ENCODE data around the gene TXNRD1.

TXNRD1 gene

DNA sequence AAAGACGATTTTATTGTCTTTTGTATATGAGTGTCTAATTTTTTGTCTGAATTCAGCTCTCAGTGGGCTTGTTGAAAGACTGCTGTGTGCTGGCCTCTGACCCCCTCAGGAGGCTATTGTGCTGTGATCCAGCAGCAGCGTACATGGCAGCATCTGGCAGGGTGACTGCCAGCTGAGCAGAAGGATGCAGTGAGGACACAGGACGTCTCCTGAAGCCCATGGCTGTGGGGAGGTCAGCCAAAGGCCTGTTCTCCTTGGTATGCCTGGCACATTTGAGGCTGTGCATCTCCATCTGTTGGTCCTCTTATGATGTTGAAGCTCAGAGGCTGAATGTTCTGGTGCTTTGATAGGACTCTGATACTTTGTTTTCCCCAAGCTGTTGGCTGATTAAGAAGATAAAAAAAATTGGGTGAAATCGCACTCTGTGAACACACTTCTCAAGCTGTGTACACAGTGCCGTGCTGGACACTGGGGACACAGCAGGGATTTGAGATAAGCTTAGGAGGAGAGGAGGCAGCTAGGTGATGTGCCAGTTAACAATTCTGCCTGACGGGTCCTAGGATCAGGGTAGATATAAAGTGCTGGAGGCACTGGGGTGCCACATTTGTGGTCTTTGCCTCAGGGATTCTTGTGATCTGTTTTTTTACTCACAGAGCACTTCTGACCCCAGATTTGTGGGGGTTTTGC lies 125.5 kb downstream of the TXNRD1 start:
- Histone ChIP-seq H3K4me1 (ENCODE audit: control insufficient read depth, low read length) (no peaks in the 10 kb centered on the region), H3K9me3 (ENCODE audit: control insufficient read depth, insufficient read depth, low read length) (no peaks in the 10 kb centered on the region), H3K9me2 (replicated peaks; ENCODE audit: control insufficient read depth, low read length) (no peaks in the 10 kb centered on the region), H3K27ac (ENCODE audit: low read depth, low read length) (no peak overlapping the region), H4K20me1 (ENCODE audit: control insufficient read depth, insufficient read depth, low read depth, low read length) (no peaks in the 10 kb centered on the region), H3K36me3 (ENCODE audit: control insufficient read depth, low read length) (peaks cover 72% of the 10 kb centered on the region), H3K27me3 (ENCODE audit: control insufficient read depth, low read length) (no peaks in the 10 kb centered on the region), H3F3A (ENCODE audit: control insufficient read depth, insufficient read depth) (no peaks in the 10 kb centered on the region), H3K79me2 (ENCODE audit: control insufficient read depth, low read length) (no peaks in the 10 kb centered on the region), H3K4me2 (ENCODE audit: low read length) (no peak overlapping the region), H3K4me3 (ENCODE audit: low read length) (no peak overlapping the region)
- TF ChIP-seq EZH2phosphoT487 (IDR thresholded peaks at IDR 0.05; ENCODE audit: borderline replicate concordance, low read length): no peak
- TF ChIP-seq, protein P1, sequence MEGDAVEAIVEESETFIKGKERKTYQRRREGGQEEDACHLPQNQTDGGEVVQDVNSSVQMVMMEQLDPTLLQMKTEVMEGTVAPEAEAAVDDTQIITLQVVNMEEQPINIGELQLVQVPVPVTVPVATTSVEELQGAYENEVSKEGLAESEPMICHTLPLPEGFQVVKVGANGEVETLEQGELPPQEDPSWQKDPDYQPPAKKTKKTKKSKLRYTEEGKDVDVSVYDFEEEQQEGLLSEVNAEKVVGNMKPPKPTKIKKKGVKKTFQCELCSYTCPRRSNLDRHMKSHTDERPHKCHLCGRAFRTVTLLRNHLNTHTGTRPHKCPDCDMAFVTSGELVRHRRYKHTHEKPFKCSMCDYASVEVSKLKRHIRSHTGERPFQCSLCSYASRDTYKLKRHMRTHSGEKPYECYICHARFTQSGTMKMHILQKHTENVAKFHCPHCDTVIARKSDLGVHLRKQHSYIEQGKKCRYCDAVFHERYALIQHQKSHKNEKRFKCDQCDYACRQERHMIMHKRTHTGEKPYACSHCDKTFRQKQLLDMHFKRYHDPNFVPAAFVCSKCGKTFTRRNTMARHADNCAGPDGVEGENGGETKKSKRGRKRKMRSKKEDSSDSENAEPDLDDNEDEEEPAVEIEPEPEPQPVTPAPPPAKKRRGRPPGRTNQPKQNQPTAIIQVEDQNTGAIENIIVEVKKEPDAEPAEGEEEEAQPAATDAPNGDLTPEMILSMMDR (IDR thresholded peaks at IDR 0.05; ENCODE audit: low read depth, low read length, poor library complexity, severe bottlenecking): no peak

DNA sequence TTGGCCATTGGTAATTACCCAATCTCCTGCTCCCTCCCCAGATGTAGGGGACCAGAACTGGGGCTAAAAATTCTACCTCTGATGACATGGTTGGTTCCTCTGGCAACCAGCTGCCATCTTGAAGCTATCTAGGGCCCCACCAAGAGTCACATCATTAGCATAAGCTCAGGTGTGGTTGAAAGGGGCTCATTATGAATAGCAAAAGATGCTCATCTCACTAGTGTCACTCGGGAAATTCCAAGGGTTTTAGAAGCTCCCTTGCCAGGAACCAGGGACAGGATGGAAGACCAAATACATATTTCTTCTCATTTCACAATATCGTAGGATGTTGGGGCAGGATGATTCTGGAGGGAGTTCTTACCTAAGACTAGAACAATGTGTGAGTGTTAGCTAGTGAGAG lies 126.6 kb downstream of the TXNRD1 start:
- Histone ChIP-seq H3K4me1 (ENCODE audit: control insufficient read depth, low read length) (no peaks in the 10 kb centered on the region), H3F3A (ENCODE audit: control insufficient read depth, insufficient read depth) (no peaks in the 10 kb centered on the region)

DNA sequence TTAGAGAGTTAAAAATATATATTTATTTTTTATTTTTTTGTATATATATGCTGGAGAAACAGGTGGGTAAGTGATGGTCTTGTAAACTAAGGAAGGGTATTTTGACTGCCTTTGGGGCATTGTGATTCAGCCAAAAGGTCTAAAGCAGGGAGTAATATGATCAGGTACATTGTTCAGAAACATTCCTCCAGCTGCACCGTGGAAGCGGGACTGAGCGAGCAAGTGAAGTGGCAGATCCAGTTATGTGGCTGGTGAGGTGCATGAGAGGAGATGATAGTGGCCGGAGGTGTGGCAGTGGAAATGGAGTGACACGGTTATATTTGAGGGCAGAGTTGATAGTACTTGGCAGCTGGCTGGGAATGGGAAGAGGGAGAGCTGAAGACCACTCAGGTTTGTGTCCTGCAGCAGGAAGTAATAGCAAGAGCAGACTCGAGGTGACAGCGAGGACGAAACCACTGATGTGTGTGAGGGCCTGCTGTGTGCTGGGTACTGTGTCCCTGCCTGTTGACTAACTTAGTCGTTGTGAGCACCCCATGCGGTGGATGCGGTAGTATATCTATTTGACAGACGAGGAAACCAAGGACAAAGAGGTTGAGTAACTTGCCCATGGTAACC lies 127.2 kb downstream of the TXNRD1 start:
- Histone ChIP-seq H4K20me1 (ENCODE audit: control insufficient read depth, insufficient read depth, low read depth, low read length) (no peaks in the 10 kb centered on the region), H3K9me2 (replicated peaks; ENCODE audit: control insufficient read depth, low read length) (no peaks in the 10 kb centered on the region), H3F3A (ENCODE audit: control insufficient read depth, insufficient read depth) (no peaks in the 10 kb centered on the region), H3K4me3 (ENCODE audit: low read length) (no peak overlapping the region), H3K4me1 (ENCODE audit: control insufficient read depth, low read length) (no peaks in the 10 kb centered on the region), H3K27ac (ENCODE audit: low read depth, low read length) (no peak overlapping the region), H3K79me2 (ENCODE audit: control insufficient read depth, low read length) (no peaks in the 10 kb centered on the region), H3K4me2 (ENCODE audit: low read length) (no peak overlapping the region), H3K27me3 (ENCODE audit: control insufficient read depth, low read length) (no peaks in the 10 kb centered on the region), H3K9me3 (ENCODE audit: control insufficient read depth, insufficient read depth, low read length) (no peaks in the 10 kb centered on the region), H3K36me3 (ENCODE audit: control insufficient read depth, low read length) (peaks cover 70% of the 10 kb centered on the region)
- TF ChIP-seq EZH2phosphoT487 (IDR thresholded peaks at IDR 0.05; ENCODE audit: borderline replicate concordance, low read length): no peak
- TF ChIP-seq, protein P1 (IDR thresholded peaks at IDR 0.05; ENCODE audit: low read depth, low read length, poor library complexity, severe bottlenecking): no peak

More for the DNA sequence above, 126.6 kb downstream of the TXNRD1 start:
- no peaks in the 10 kb centered on the region for H3K27me3 ChIP-seq (ENCODE audit: control insufficient read depth, low read length)
- H3K4me2 ChIP-seq (ENCODE audit: low read length): no peak overlapping the region
- H3K4me3 ChIP-seq (ENCODE audit: low read length): no peak overlapping the region
- no peaks in the 10 kb centered on the region for H4K20me1 ChIP-seq (ENCODE audit: control insufficient read depth, insufficient read depth, low read depth, low read length)
- H3K79me2 ChIP-seq (ENCODE audit: control insufficient read depth, low read length): no peaks in the 10 kb centered on the region
- H3K36me3 ChIP-seq (ENCODE audit: control insufficient read depth, low read length): peaks cover 67% of the 10 kb centered on the region
- H3K9me3 ChIP-seq (ENCODE audit: control insufficient read depth, insufficient read depth, low read length): no peaks in the 10 kb centered on the region
- TF ChIP-seq, protein P1 (IDR thresholded peaks at IDR 0.05; ENCODE audit: low read depth, low read length, poor library complexity, severe bottlenecking): no peak
- no peak for TF ChIP-seq EZH2phosphoT487 (IDR thresholded peaks at IDR 0.05; ENCODE audit: borderline replicate concordance, low read length)
- H3K9me2 ChIP-seq (replicated peaks; ENCODE audit: control insufficient read depth, low read length): no peaks in the 10 kb centered on the region
- H3K27ac ChIP-seq (ENCODE audit: low read depth, low read length): no peak overlapping the region

Measured in DOHH2 (cell line).